ENCODE results near the gene ELAVL4. TPM values are rescaled to one million over a fixed set of nuclear protein-coding genes. Genes with fewer than 3 reads are reported as not detected.
"Not testable (repeated sequence)": the region's sequence is repeated elsewhere in the genome, so short reads cannot be mapped to it uniquely, and the experiment has no call there.

ELAVL4 gene
- total RNA-seq, 2 experiments from 2014 or later: not detected

DNA sequence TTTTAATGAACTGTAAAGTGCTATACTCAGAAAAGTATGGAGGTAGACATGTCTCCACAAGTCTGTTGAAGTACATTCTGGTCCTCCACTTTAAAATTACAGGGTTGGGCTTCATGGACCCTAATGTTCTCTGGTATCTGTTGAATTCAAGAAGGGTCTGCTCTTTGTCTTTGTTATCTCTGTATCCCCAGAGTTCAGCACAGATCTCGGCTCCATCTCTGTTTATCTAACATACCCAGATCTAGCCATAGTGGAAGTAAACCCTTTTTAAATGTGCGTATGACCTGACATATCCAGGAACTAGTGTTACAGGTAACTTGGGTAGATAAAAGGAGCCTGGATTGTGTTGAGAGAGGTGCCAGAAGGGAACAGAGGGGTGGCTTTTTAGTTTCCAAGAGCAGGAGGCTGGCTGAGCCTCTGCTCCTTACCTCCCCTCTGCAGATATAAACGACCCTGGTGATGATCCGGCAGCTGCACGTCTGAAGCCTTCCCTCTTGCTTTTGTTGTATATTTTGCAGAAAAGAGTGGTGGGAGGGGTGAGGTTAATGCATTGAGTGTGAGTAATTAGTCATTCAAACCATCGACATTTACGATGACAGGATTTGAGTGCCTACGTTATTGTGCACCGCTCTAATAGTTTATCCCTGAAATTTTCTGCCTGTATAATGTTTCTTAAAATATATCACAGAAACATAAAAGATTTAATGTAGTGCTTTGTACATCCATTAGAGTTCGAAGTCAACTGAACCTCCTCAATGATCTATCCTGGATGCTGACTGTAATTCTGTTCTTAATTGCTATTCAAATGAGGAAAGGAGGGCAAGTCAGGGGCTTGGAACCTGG is 30.8 kb downstream of the ELAVL4 start:
- no peak overlapping the region for H3K27ac Mint-ChIP-seq
- H3K4me1 Mint-ChIP-seq: no peaks in the 10 kb centered on the region
- DNase-seq: no peak
- H3K4me3 Mint-ChIP-seq: no peak overlapping the region
- H3K36me3 Mint-ChIP-seq (ENCODE audit: low read depth): no peaks in the 10 kb centered on the region
- CTCF ChIA-PET: no interaction called here
- no peaks in the 10 kb centered on the region for H3K9me3 Mint-ChIP-seq
- no peaks in the 10 kb centered on the region for H3K27me3 Mint-ChIP-seq
- POLR2A ChIA-PET: no interaction called here

- ChIA-PET CTCF (no interaction called here), POLR2A (no interaction called here)
- H3K27me3 Mint-ChIP-seq: no peaks in the 10 kb centered on the region
- H3K27ac Mint-ChIP-seq: no peak overlapping the region
- no peaks in the 10 kb centered on the region for H3K36me3 Mint-ChIP-seq (ENCODE audit: low read depth)
- no peaks in the 10 kb centered on the region for H3K9me3 Mint-ChIP-seq
- no peak overlapping the region for H3K4me3 Mint-ChIP-seq
- H3K4me1 Mint-ChIP-seq: no peaks in the 10 kb centered on the region
- DNase-seq: no peak
Measured at GRCh38 chr1:50140182-50140447, 31.4 kb downstream of the ELAVL4 start.

GRCh38 chr1:50147191-50147850 is 38.6 kb downstream of the ELAVL4 start:
- H3K27me3 Mint-ChIP-seq: no peaks in the 10 kb centered on the region
- H3K27ac Mint-ChIP-seq: no peak overlapping the region
- ChIA-PET CTCF (no interaction called here), POLR2A (no interaction called here)
- no peaks in the 10 kb centered on the region for H3K4me1 Mint-ChIP-seq
- no peaks in the 10 kb centered on the region for H3K9me3 Mint-ChIP-seq
- H3K4me3 Mint-ChIP-seq: no peak overlapping the region
- no peaks in the 10 kb centered on the region for H3K36me3 Mint-ChIP-seq (ENCODE audit: low read depth)
- DNase-seq: no peak

GRCh38 chr1:50148142-50148923 is 39.6 kb downstream of the ELAVL4 start:
- ChIA-PET CTCF (no interaction called here), POLR2A (no interaction called here)
- no peak for DNase-seq
- Mint-ChIP-seq H3K36me3 (ENCODE audit: low read depth) (no peaks in the 10 kb centered on the region), H3K4me1 (no peaks in the 10 kb centered on the region), H3K27me3 (no peaks in the 10 kb centered on the region), H3K4me3 (no peak overlapping the region), H3K9me3 (no peaks in the 10 kb centered on the region), H3K27ac (no peak overlapping the region)

GRCh38 chr1:50152236-50152635 is 43.5 kb downstream of the ELAVL4 start:
- Mint-ChIP-seq H3K27me3 (no peaks in the 10 kb centered on the region), H3K36me3 (ENCODE audit: low read depth) (no peaks in the 10 kb centered on the region), H3K27ac (no peak overlapping the region), H3K4me3 (no peak overlapping the region), H3K4me1 (no peaks in the 10 kb centered on the region), H3K9me3 (no peaks in the 10 kb centered on the region)
- ChIA-PET POLR2A (no interaction called here), CTCF (no interaction called here)
- no peak for DNase-seq

DNA sequence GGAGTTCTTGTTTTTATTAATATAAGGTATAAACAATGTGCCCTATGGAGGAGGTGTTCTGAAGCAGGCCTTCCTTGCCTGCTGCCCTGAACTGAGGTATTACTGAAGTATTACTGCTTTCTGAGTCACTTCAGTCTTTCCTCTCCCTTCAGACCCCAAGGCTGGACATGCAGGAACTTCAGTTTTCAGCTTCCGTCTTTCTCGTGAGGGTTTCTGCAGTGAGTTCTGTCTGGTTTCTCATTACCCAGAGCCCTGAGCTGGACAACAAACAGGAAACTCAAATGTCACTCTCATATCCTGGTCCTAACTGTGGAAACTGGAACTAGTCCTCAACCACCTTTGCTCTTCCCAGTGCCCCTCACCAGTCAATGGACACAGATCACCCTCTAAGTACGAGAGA is 46.8 kb downstream of the ELAVL4 start:
- CTCF ChIA-PET: no interaction called here
- no peak overlapping the region for H3K4me3 Mint-ChIP-seq
- POLR2A ChIA-PET: no interaction called here

DNA sequence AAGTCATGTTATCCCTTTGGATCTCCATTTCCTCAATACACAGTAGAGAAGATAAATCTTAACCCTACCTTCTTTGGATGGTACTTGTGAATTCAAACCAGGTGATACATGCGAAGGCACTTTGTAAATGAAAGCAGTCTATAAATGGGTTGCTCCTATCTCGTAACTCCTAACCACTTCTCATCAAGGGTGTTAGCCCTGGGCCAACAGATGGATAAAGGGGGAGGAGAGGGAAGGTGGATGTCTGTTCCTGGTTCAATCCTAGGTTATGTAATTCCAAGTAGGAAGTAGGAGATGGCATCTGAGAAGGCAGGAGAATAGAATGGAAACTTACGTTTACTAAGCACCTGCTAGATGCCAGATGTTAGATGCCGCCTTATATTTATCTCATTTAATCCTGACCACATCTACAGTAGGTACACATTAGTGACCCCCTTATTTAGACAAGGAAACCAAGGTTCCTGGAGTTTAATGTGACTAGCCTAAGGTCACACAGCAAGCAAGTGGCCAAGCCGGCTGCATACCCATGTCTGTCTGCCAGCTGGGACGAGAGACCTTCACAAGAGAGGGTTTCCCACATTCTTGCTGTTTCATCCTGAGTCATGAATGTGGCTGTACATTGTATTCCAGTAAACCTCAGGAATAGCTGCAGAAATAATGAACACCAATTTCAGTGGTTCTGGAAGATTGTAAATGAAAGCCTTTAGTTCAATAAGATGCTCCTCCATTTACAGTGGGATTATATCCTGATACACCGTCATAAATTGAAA is 47.7 kb downstream of the ELAVL4 start:
- Mint-ChIP-seq H3K36me3 (ENCODE audit: low read depth) (no peaks in the 10 kb centered on the region), H3K9me3 (no peaks in the 10 kb centered on the region), H3K4me1 (no peaks in the 10 kb centered on the region), H3K27ac (no peak overlapping the region), H3K4me3 (no peak overlapping the region), H3K27me3 (no peaks in the 10 kb centered on the region)
- CTCF ChIA-PET: no interaction called here
- POLR2A ChIA-PET: no interaction called here
- DNase-seq: no peak

More for the DNA sequence above, 46.8 kb downstream of the ELAVL4 start:
- no peak overlapping the region for H3K27ac Mint-ChIP-seq
- H3K4me1 Mint-ChIP-seq: no peaks in the 10 kb centered on the region
- no peaks in the 10 kb centered on the region for H3K36me3 Mint-ChIP-seq (ENCODE audit: low read depth)
- H3K9me3 Mint-ChIP-seq: no peaks in the 10 kb centered on the region
- no peak for DNase-seq
- H3K27me3 Mint-ChIP-seq: no peaks in the 10 kb centered on the region

GRCh38 chr1:50157306-50157941 is 48.7 kb downstream of the ELAVL4 start:
- H3K4me1 Mint-ChIP-seq: no peaks in the 10 kb centered on the region
- H3K36me3 Mint-ChIP-seq (ENCODE audit: low read depth): no peaks in the 10 kb centered on the region
- POLR2A ChIA-PET: interaction anchor here (0.6 kb wide), 1 partner anchor 20 kb away, joined by 3 read pairs; no protein-coding TSS in a partner anchor
- no peaks in the 10 kb centered on the region for H3K27me3 Mint-ChIP-seq
- H3K4me3 Mint-ChIP-seq: no peak overlapping the region
- DNase-seq: no peak
- H3K9me3 Mint-ChIP-seq: no peaks in the 10 kb centered on the region
- CTCF ChIA-PET: no interaction called here
- no peak overlapping the region for H3K27ac Mint-ChIP-seq

DNA sequence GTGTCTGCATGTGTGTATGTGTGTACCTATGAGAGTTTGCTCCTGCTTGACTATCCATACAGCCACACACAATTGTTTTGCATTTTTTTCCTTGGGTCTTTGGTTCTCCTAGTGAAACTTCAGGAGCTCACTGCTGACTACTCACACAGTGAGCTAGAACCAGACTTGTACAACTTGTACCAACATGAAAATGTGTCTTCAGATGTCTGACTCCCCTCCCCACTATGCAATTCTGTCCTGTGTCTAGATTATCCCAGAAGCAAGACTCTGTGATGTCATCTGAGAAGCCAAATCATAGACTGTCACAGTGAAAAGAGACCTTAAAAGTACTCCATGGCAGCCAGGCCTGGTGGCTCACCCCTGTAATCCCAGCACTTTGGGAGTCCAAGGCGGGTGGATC is 49.7 kb downstream of the ELAVL4 start:
- Mint-ChIP-seq H3K9me3 (no peaks in the 10 kb centered on the region), H3K27ac (no peak overlapping the region), H3K27me3 (no peaks in the 10 kb centered on the region), H3K4me3 (no peak overlapping the region), H3K4me1 (no peaks in the 10 kb centered on the region), H3K36me3 (ENCODE audit: low read depth) (no peaks in the 10 kb centered on the region)
- DNase-seq: no peak
- CTCF ChIA-PET: no interaction called here
- POLR2A ChIA-PET: no interaction called here

GRCh38 chr1:50163680-50164079 is 55.0 kb downstream of the ELAVL4 start:
- no peaks in the 10 kb centered on the region for H3K4me1 Mint-ChIP-seq
- no peak overlapping the region for H3K27ac Mint-ChIP-seq
- H3K9me3 Mint-ChIP-seq: no peaks in the 10 kb centered on the region
- DNase-seq: no peak
- CTCF ChIA-PET: no interaction called here
- H3K36me3 Mint-ChIP-seq (ENCODE audit: low read depth): no peaks in the 10 kb centered on the region
- H3K4me3 Mint-ChIP-seq: no peak overlapping the region
- POLR2A ChIA-PET: no interaction called here
- no peaks in the 10 kb centered on the region for H3K27me3 Mint-ChIP-seq

- H3K27me3 Mint-ChIP-seq; DNase-seq; POLR2A ChIA-PET; H3K4me1 Mint-ChIP-seq; CTCF ChIA-PET; H3K9me3 Mint-ChIP-seq; H3K27ac Mint-ChIP-seq; H3K4me3 Mint-ChIP-seq; H3K36me3 Mint-ChIP-seq (ENCODE audit: low read depth): not testable (repeated sequence)
Measured at GRCh38 chr1:50166351-50166750, 57.6 kb downstream of the ELAVL4 start.

DNA sequence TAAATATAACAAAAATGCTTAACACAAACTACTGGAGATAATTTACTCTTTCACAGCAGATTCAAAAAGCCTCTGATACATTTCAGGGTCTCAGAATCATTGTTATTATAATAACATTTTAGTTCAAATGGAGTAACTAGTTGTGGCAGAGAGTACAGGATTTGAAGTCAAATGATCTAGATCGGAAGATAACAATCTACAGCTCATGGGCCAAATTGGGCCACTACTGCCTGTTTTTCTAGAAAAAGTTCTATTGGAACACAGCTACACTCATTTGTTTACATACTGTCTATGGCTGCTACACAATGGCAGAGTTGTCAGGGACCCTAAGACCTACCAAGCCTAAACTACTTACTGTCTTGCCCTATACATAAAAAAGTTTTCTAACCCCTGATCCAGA is 63.6 kb downstream of the ELAVL4 start:
- Mint-ChIP-seq H3K27ac (no peak overlapping the region), H3K9me3 (no peaks in the 10 kb centered on the region), H3K4me3 (no peak overlapping the region), H3K27me3 (peaks cover 9% of the 10 kb centered on the region), H3K36me3 (ENCODE audit: low read depth) (no peaks in the 10 kb centered on the region), H3K4me1 (no peaks in the 10 kb centered on the region)
- ChIA-PET CTCF (no interaction called here), POLR2A (no interaction called here)
- no peak for DNase-seq

DNA sequence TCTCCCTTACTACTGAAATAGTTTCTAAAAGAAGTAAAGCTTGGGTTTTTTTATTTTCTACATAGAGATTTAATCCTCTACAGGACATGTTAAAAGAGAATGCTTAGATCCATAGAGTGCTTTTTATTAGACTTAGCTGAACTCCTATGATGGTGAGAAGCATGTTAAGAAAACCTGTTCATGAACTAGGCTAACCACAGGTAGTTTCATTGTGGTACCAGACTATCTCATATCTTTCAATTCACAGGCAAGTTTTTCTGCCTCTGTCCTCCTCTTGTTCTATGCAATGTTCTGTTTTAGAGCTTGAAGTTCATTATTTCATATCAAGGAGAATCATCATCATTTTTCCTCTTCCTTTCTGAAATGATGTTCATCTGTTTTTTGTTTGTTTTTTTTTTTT is 65.4 kb downstream of the ELAVL4 start:
- no peak for DNase-seq
- Mint-ChIP-seq H3K36me3 (ENCODE audit: low read depth) (no peaks in the 10 kb centered on the region), H3K4me1 (no peaks in the 10 kb centered on the region), H3K27ac (no peak overlapping the region), H3K27me3 (peaks cover 9% of the 10 kb centered on the region), H3K4me3 (no peak overlapping the region), H3K9me3 (no peaks in the 10 kb centered on the region)
- ChIA-PET CTCF (no interaction called here), POLR2A (no interaction called here)

Data from activated CD4-positive, alpha-beta T cell treated with anti-CD3 and anti-CD28 coated beads, Interleukin-2, amount 10 ng/mL, durations not matched to agents 7 days and 5 days (primary cell).